Parathyroid adenoma (tissue), 2 donors: ENCODE data around the gene MRM1.

ENCODE experiments used
- H2AFZ ChIP-seq: fragments of 300-600 bp; sonication (generic); one replicate; pipeline ENCODE4 v1.7.0; 2017; ENCODE audit warnings: antibody characterized with exemption, mild to moderate bottlenecking
- H3K27ac ChIP-seq: fragments of 300-600 bp; sonication (generic); one replicate; pipeline ENCODE4 v1.7.0; 2017
- H3K27me3 ChIP-seq: fragments of 300-600 bp; sonication (generic); one replicate; pipeline ENCODE4 v1.7.0; 2017; ENCODE audit warnings: low read length; ENCODE audit not compliant: control insufficient read depth, insufficient read depth
- H3K36me3 ChIP-seq: fragments of 300-600 bp; sonication (generic); one replicate; pipeline ENCODE4 v1.7.0; 2017; ENCODE audit warnings: low read length; ENCODE audit not compliant: control insufficient read depth, insufficient read depth
- H3K4me1 ChIP-seq: fragments of 300-600 bp; sonication (generic); one replicate; pipeline ENCODE4 v1.7.0; 2017; ENCODE audit warnings: control low read depth
- H3K4me2 ChIP-seq: fragments of 300-600 bp; sonication (generic); one replicate; pipeline ENCODE4 v1.7.0; 2017; ENCODE audit warnings: low read length
- H3K4me3 ChIP-seq: fragments of 300-600 bp; sonication (generic); one replicate; pipeline ENCODE4 v1.7.0; 2017; ENCODE audit warnings: low read depth, low read length
- H3K79me2 ChIP-seq: fragments of 300-600 bp; sonication (generic); one replicate; pipeline ENCODE4 v1.7.0; 2017; ENCODE audit warnings: control low read depth
- H3K9ac ChIP-seq: fragments of 300-600 bp; sonication (generic); one replicate; pipeline ENCODE4 v1.7.0; 2017; ENCODE audit warnings: mild to moderate bottlenecking
- H3K9me3 ChIP-seq: fragments of 300-600 bp; sonication (generic); one replicate; pipeline ENCODE4 v1.7.0; 2017; ENCODE audit warnings: low read length; ENCODE audit not compliant: control insufficient read depth
- TF ChIP-seq, protein P1 (sequence below): fragments of 300-600 bp; sonication (generic); IDR thresholded peaks from one replicate; pipeline ENCODE4 v1.7.0; 2017; ENCODE audit warnings: antibody characterized with exemption, mild to moderate bottlenecking
- donor health status: primary hyperparathyroidism.

The MRM1 gene

DNA sequence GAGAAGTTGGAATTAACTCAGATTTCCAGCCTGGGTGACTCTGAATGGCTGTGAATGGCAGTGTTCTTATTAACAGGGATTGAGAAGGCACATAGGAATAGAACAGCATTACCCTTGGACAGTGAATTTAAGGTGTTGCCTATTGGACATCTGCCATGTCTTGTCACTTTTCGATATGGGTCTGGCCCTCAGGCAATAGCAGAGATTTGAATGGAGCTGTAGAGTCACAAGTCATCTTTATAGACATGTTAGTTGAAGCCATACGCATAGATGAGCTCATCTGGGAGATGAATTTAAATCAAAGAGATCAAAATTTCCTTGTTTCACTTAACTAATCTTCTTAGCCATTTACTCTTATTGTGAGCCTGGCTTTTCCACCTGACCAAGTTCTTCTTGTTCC, 24.6 kb upstream of the MRM1 start:
- Histone ChIP-seq H3K9me3 (no peaks in the 10 kb centered on the region), H3K36me3 (no peaks in the 10 kb centered on the region), H3K4me2 (no peak overlapping the region), H3K27me3 (no peaks in the 10 kb centered on the region), H2AFZ (no peak overlapping the region), H3K4me1 (no peaks in the 10 kb centered on the region), H3K4me3 (no peak overlapping the region), H3K79me2 (peaks cover 42% of the 10 kb centered on the region), H3K27ac (no peak overlapping the region), H3K9ac (no peak overlapping the region)
- TF ChIP-seq, protein P1, sequence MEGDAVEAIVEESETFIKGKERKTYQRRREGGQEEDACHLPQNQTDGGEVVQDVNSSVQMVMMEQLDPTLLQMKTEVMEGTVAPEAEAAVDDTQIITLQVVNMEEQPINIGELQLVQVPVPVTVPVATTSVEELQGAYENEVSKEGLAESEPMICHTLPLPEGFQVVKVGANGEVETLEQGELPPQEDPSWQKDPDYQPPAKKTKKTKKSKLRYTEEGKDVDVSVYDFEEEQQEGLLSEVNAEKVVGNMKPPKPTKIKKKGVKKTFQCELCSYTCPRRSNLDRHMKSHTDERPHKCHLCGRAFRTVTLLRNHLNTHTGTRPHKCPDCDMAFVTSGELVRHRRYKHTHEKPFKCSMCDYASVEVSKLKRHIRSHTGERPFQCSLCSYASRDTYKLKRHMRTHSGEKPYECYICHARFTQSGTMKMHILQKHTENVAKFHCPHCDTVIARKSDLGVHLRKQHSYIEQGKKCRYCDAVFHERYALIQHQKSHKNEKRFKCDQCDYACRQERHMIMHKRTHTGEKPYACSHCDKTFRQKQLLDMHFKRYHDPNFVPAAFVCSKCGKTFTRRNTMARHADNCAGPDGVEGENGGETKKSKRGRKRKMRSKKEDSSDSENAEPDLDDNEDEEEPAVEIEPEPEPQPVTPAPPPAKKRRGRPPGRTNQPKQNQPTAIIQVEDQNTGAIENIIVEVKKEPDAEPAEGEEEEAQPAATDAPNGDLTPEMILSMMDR, result no peak

GRCh38 chr17:36578671-36579070, 22.7 kb upstream of the MRM1 start:
- no peaks in the 10 kb centered on the region for H3K36me3 ChIP-seq
- no peak overlapping the region for H3K9ac ChIP-seq
- TF ChIP-seq, protein P1, result no peak

DNA sequence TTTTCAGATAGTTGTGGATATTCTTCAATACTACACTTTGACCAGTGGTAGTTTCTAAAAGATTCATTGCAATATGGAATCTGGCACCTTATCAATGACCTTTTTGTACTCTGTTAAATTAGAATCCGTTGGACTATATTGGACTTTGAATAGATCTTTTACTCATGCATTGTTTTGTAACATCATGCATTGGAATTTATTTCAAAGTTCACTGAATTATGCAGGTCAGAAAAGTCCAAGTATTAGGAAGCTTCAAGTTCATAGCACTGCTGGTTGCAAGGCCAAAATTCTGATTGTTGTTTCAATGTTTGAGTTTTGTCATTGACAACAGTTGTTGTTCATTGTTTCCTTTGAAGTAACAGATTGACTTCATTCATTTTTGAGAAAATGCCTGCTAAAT, 17.6 kb upstream of the MRM1 start:
- TF ChIP-seq, protein P1, result no peak
- Histone ChIP-seq H3K4me3 (no peak overlapping the region), H3K79me2 (peaks cover 12% of the 10 kb centered on the region), H3K9me3 (no peaks in the 10 kb centered on the region), H3K4me1 (no peaks in the 10 kb centered on the region), H2AFZ (no peak overlapping the region), H3K27ac (no peak overlapping the region), H3K36me3 (no peaks in the 10 kb centered on the region), H3K27me3 (no peaks in the 10 kb centered on the region), H3K9ac (no peak overlapping the region), H3K4me2 (no peak overlapping the region)

More at GRCh38 chr17:36578671-36579070, 22.7 kb upstream of the MRM1 start:
- H3K4me1 ChIP-seq, result no peaks in the 10 kb centered on the region
- H2AFZ ChIP-seq, result no peak overlapping the region
- peaks cover 32% of the 10 kb centered on the region for H3K79me2 ChIP-seq
- H3K27me3 ChIP-seq, result no peaks in the 10 kb centered on the region
- no peak overlapping the region for H3K27ac ChIP-seq
- no peak overlapping the region for H3K4me2 ChIP-seq
- no peak overlapping the region for H3K4me3 ChIP-seq
- H3K9me3 ChIP-seq, result no peaks in the 10 kb centered on the region

DNA sequence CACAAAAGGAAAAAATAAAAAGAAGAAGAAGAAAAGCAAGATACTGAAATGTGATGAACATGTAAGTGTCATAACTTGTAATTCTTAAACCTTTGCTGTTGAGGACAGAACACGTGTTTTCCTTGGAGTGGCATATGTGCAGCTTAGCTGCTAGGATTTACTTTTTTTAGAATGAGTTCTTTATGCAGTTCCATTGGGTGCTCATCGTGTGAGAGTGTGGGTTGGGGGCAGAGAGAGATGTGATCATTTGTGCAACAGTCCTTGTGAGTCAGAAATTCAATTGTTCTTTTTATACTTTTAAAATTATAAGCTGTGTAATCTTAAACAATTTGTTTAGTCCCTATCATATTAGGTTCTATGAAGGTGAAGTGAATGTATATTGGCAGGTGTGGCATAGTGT, 15.2 kb upstream of the MRM1 start:
- Histone ChIP-seq H3K36me3 (no peaks in the 10 kb centered on the region), H2AFZ (no peak overlapping the region), H3K9me3 (no peaks in the 10 kb centered on the region)

DNA sequence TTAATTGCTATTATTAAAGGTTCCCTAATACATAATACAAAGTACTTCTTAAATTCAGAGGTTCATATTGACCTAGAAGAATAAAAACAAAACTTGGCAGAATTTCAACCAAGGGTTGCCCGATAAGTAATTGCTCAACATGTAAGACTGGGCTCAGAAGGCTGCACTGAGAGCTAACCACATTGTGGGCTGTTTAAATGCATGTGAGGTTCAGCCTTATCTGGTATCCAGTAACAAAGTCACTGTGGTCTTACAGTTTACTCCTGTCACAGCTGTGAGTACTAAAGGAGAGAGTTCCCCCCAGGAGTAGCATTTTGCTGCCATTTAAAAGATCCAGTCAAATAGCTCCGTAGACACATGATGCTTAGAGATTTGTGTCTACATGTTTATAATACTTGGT, 11.3 kb upstream of the MRM1 start:
- H3K27ac ChIP-seq, result no peak overlapping the region
- TF ChIP-seq, protein P1, result no peak
- no peaks in the 10 kb centered on the region for H3K36me3 ChIP-seq
- H3K9me3 ChIP-seq, result no peaks in the 10 kb centered on the region
- no peak overlapping the region for H3K4me3 ChIP-seq
- no peak overlapping the region for H3K9ac ChIP-seq
- no peak overlapping the region for H2AFZ ChIP-seq
- H3K27me3 ChIP-seq, result no peaks in the 10 kb centered on the region
- H3K4me1 ChIP-seq, result peaks cover 5% of the 10 kb centered on the region
- H3K4me2 ChIP-seq, result no peak overlapping the region
- H3K79me2 ChIP-seq, result no peaks in the 10 kb centered on the region

More for the DNA sequence above, 15.2 kb upstream of the MRM1 start:
- H3K4me1 ChIP-seq, result peaks cover 2% of the 10 kb centered on the region
- H3K4me3 ChIP-seq, result no peak overlapping the region
- no peak overlapping the region for H3K27ac ChIP-seq
- no peaks in the 10 kb centered on the region for H3K79me2 ChIP-seq
- H3K4me2 ChIP-seq, result no peak overlapping the region
- no peaks in the 10 kb centered on the region for H3K27me3 ChIP-seq
- TF ChIP-seq, protein P1, result no peak
- H3K9ac ChIP-seq, result no peak overlapping the region
